Endothelial cell of umbilical vein (primary cell): ENCODE data around the gene UNC13D. TPM values are rescaled to one million over a fixed set of nuclear protein-coding genes. Genes with fewer than 3 reads are reported as not detected.

Source experiments
- BruUV-seq: library from RNA; stranded (reverse); fragments of 400-500 nt; replicated peaks from 2 replicates; lab custom pipeline; 2021; lab: Mats Ljungman, UMichigan
- CTCF ChIA-PET: fragments of 300-600, 350-600 bp; sonication (Branson Sonifier 250); formaldehyde crosslinking; loops from one replicate; lab custom pipeline; 2021; ENCODE audit warnings: antibody characterized with exemption, inconsistent platforms; lab: Charles Lee
- POLR2A ChIA-PET: fragments of 300-600, 350-600 bp; sonication (Branson Sonifier 250); formaldehyde crosslinking; loops from one replicate; lab custom pipeline; 2021; ENCODE audit warnings: antibody characterized with exemption, inconsistent platforms; lab: Charles Lee
- DNase-seq: peaks from one replicate; pipeline ENCODE4 v3.0.0-alpha.2; 2011; ENCODE audit warnings: low read depth, low spot score
- FAIRE-seq: peaks from 2 replicates; lab custom pipeline; 2011; peaks lifted over from hg19 to GRCh38; lab: Jason Lieb, UNC
- H2AFZ ChIP-seq: 2 replicates; pipeline ENCODE4 v1.6.0; 2012; ENCODE audit warnings: low read depth, low read length, control low read depth, inconsistent platforms
- H3K27ac ChIP-seq: 2 replicates; pipeline ENCODE4 v1.5.1; 2011; ENCODE audit warnings: low read depth, mild to moderate bottlenecking, control low read depth, low read length, moderate library complexity; ENCODE audit not compliant: insufficient read depth
- H3K27me3 ChIP-seq, 2 experiments: 2 replicates each; pipeline versions ENCODE4 v1.6.0 to v1.6.1; 2011; ENCODE audit warnings: low read length in 2 of 2, mixed read lengths in 1 of 2; ENCODE audit not compliant: control insufficient read depth in 2 of 2, insufficient read depth in 2 of 2
- H3K36me3 ChIP-seq, 2 experiments: 2 replicates in 1 of 2; 3 replicates in 1 of 2; pipeline ENCODE4 v1.5.1; 2011; ENCODE audit warnings: low read length in 2 of 2, mild to moderate bottlenecking in 1 of 2, moderate library complexity in 1 of 2; ENCODE audit not compliant: control insufficient read depth in 2 of 2, insufficient read depth in 2 of 2; ENCODE audit errors: extremely low read depth in 1 of 2
- H3K4me1 ChIP-seq: 3 replicates; pipeline ENCODE4 v1.5.1; 2011; ENCODE audit warnings: mild to moderate bottlenecking, low read length; ENCODE audit not compliant: control insufficient read depth, insufficient read depth; ENCODE audit errors: extremely low read depth
- H3K4me2 ChIP-seq: 2 replicates; pipeline ENCODE4 v1.6.1; 2011; ENCODE audit warnings: low read length, control low read depth, mixed read lengths; ENCODE audit not compliant: insufficient read depth
- H3K4me3 ChIP-seq, 3 experiments: fragments of 200-600 bp in 1 of 3; sonication (generic), shearing (Covaris generic) in 1 of 3; replicated peaks in 1 of 3; 2 replicates each; pipeline ENCODE4 v1.5.1; 2011 to 2016; ENCODE audit warnings: control low read depth in 3 of 3, low read length in 3 of 3, mild to moderate bottlenecking in 2 of 3, inconsistent platforms in 1 of 3, low read depth in 1 of 3, moderate library complexity in 1 of 3; ENCODE audit not compliant: insufficient read depth in 1 of 3
- H3K79me2 ChIP-seq: 2 replicates; pipeline ENCODE4 v1.6.0; 2012; ENCODE audit warnings: low read length, inconsistent platforms; ENCODE audit not compliant: control insufficient read depth, insufficient read depth
- H3K9ac ChIP-seq: replicated peaks from 2 replicates; pipeline ENCODE3; 2011; ENCODE audit warnings: low read length, control low read depth; ENCODE audit not compliant: insufficient read depth; ENCODE audit errors: extremely low read depth
- H3K9me1 ChIP-seq: replicated peaks from 3 replicates; pipeline ENCODE4 v1.6.0; 2011; ENCODE audit warnings: mild to moderate bottlenecking, low read length; ENCODE audit not compliant: control insufficient read depth, insufficient read depth; ENCODE audit errors: extremely low read depth
- H3K9me3 ChIP-seq: replicated peaks from 2 replicates; pipeline ENCODE4 v1.5.1; 2012; ENCODE audit warnings: low read length, inconsistent platforms; ENCODE audit not compliant: control insufficient read depth, insufficient read depth
- H4K20me1 ChIP-seq: replicated peaks from 2 replicates; pipeline ENCODE3; 2011; ENCODE audit warnings: mild to moderate bottlenecking, low read length; ENCODE audit not compliant: control insufficient read depth, insufficient read depth; ENCODE audit errors: extremely low read depth
- EZH2 ChIP-seq: IDR thresholded peaks from 2 replicates; pipeline ENCODE4 v1.6.1; 2012; ENCODE audit warnings: borderline replicate concordance, low read depth, mild to moderate bottlenecking, moderate library complexity, low read length, inconsistent platforms; ENCODE audit not compliant: severe bottlenecking
- FOS ChIP-seq: IDR thresholded peaks from 2 replicates; pipeline ENCODE4 v1.6.1; 2011; ENCODE audit warnings: mild to moderate bottlenecking, low read length, moderate library complexity, borderline replicate concordance; ENCODE audit not compliant: insufficient read depth
- GATA2 ChIP-seq: IDR thresholded peaks from 2 replicates; pipeline ENCODE4 v1.7.0; 2011; ENCODE audit warnings: low read depth, mild to moderate bottlenecking, moderate library complexity, mixed read lengths, low read length; ENCODE audit not compliant: insufficient read length, insufficient read depth
- JUN ChIP-seq: IDR thresholded peaks from 2 replicates; pipeline ENCODE4 v1.6.1; 2011; ENCODE audit warnings: borderline replicate concordance, low read depth; ENCODE audit not compliant: insufficient read length, insufficient read depth
- MYC ChIP-seq: IDR thresholded peaks from one replicate; pipeline ENCODE4 v1.6.1; 2011; ENCODE audit warnings: mild to moderate bottlenecking, low read depth, low read length
- POLR2A ChIP-seq: IDR thresholded peaks from 2 replicates; pipeline ENCODE4 v1.6.1; 2012; ENCODE audit warnings: low read depth, mild to moderate bottlenecking, control low read depth, low read length
- POLR2AphosphoS5 ChIP-seq: IDR thresholded peaks from 2 replicates; pipeline ENCODE4 v1.6.1; 2012; ENCODE audit warnings: low read depth, mild to moderate bottlenecking, control low read depth, low read length, moderate library complexity; ENCODE audit not compliant: insufficient read depth
- dilution Hi-C: fragments of 300-500 bp; cut with MboI; formaldehyde crosslinking; loops from one replicate; pipeline ENCODE4 v1.15.0; 2019; ENCODE audit warnings: low sequenced_read_pairs; ENCODE audit not compliant: extremely low pct_ligation_motif_present
- intact Hi-C: fragments of 100-400 bp; cut with micrococcal nuclease; formaldehyde crosslinking; loops from one replicate; pipeline ENCODE4 v1.10.0; 2022
- polyA plus RNA-seq, 4 experiments: library from polyadenylated mRNA; depleted of rRNA in 3 of 4; stranded (reverse) in 3 of 4; unstranded in 1 of 4; fragments of >200 nt; gene quantifications; 2 replicates each; pipeline versions ENCODE4 v1.2.1 to v1.2.3, GENCODE V29; 2011 to 2012; ENCODE audit warnings: missing spikeins in 1 of 4
- total RNA-seq: library from RNA; stranded (reverse); gene quantifications from 2 replicates; pipeline ENCODE4 v1.2.3, GENCODE V29; 2021
- TF ChIP-seq, protein P1 (sequence below): IDR thresholded peaks from 2 replicates; pipeline ENCODE4 v1.6.1; 2011; ENCODE audit not compliant: insufficient read depth, insufficient read length
- TF ChIP-seq, protein P2 (sequence below), 2 donors: IDR thresholded peaks; 1 replicate in 1 of 2; 2 replicates in 1 of 2; pipeline ENCODE4 v1.5.1; 2011; ENCODE audit warnings: low read length in 2 of 2, mild to moderate bottlenecking in 2 of 2, moderate library complexity in 2 of 2, control low read depth in 1 of 2, inconsistent platforms in 1 of 2, low read depth in 1 of 2; ENCODE audit not compliant: insufficient read depth in 1 of 2; ENCODE audit errors: extremely low read depth in 1 of 2

Gene UNC13D
- total and polyA plus RNA-seq, 2 donors (not counting 3 experiments of a cell fraction or from before 2014, with no cell fraction given): 6.9 to 14.9 TPM

DNA sequence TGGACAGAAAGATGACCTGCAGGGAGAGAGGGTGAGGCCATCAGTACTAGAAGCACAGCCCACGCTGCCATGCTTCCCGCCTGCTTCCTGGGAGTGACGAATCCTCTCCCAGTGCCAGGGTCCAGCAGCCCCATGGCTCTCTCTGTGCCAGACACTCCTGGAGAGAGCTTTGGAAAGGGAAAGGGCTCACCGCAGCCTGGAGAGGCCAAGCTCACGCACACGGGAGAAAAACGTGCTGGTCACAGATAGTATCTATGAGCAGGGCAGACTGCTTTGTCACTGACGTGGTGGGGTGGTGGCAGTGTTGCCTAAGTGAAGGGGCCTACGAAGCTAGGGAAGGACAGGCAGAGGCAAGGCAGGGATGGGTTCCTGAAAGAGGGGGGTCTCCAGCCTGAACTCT lies 5.5 kb upstream of the UNC13D start:
- Histone ChIP-seq H3K36me3 (peaks cover 3 to 37% of the 10 kb centered on the region in 2 experiments), H3K27ac (no peak overlapping the region), H3K4me3 (no peak overlapping the region), H3K9me3 (no peaks in the 10 kb centered on the region), H3K27me3 (no peaks in the 10 kb centered on the region), H2AFZ (no peak overlapping the region), H3K9ac (no peak overlapping the region), H3K9me1 (no peaks in the 10 kb centered on the region), H3K4me2 (no peak overlapping the region), H3K4me1 (peaks cover 48% of the 10 kb centered on the region), H4K20me1 (no peaks in the 10 kb centered on the region), H3K79me2 (peaks cover 12% of the 10 kb centered on the region)
- FAIRE-seq: no peak
- dilution Hi-C loops (no loop called here), intact Hi-C loops (no loop called here)
- POLR2A ChIA-PET: interaction anchor here (1.4 kb wide), 1 partner anchor 70 kb away, joined by 6 read pairs; no protein-coding TSS in a partner anchor
- CTCF ChIA-PET: interaction anchor here (1.1 to 6.8 kb wide), 6 partner anchors 9 to 85 kb away, joined by 3 to 49 read pairs (median 6); partner anchors contain the start of genes GALK1, TRIM47 and TRIM65
- no peak for DNase-seq
- no TSS peak for BruUV-seq
- TF ChIP-seq, protein P1, sequence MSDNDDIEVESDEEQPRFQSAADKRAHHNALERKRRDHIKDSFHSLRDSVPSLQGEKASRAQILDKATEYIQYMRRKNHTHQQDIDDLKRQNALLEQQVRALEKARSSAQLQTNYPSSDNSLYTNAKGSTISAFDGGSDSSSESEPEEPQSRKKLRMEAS: no peak
- TF ChIP-seq JUN (no peak), EZH2 (no peak), POLR2A (no peak), GATA2 (no peak), MYC (no peak), POLR2AphosphoS5 (no peak), FOS (no peak)
- TF ChIP-seq, protein P2, sequence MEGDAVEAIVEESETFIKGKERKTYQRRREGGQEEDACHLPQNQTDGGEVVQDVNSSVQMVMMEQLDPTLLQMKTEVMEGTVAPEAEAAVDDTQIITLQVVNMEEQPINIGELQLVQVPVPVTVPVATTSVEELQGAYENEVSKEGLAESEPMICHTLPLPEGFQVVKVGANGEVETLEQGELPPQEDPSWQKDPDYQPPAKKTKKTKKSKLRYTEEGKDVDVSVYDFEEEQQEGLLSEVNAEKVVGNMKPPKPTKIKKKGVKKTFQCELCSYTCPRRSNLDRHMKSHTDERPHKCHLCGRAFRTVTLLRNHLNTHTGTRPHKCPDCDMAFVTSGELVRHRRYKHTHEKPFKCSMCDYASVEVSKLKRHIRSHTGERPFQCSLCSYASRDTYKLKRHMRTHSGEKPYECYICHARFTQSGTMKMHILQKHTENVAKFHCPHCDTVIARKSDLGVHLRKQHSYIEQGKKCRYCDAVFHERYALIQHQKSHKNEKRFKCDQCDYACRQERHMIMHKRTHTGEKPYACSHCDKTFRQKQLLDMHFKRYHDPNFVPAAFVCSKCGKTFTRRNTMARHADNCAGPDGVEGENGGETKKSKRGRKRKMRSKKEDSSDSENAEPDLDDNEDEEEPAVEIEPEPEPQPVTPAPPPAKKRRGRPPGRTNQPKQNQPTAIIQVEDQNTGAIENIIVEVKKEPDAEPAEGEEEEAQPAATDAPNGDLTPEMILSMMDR (IDR thresholded peaks at IDR 0.05; ENCODE audit: extremely low read depth in 1 of 2, insufficient read depth in 1 of 2, low read depth in 1 of 2, low read length in 2 of 2): no peak
